ENCODE measurements around the gene RAI1. TPM values are rescaled to one million over a fixed set of nuclear protein-coding genes. Genes with fewer than 3 reads are reported as not detected.

RAI1 gene
- total and polyA plus RNA-seq, 2 of the 13 experiments (the other 11 are each of a cell fraction or from before 2014, with no cell fraction given): 3.4 to 5.2 TPM

DNA sequence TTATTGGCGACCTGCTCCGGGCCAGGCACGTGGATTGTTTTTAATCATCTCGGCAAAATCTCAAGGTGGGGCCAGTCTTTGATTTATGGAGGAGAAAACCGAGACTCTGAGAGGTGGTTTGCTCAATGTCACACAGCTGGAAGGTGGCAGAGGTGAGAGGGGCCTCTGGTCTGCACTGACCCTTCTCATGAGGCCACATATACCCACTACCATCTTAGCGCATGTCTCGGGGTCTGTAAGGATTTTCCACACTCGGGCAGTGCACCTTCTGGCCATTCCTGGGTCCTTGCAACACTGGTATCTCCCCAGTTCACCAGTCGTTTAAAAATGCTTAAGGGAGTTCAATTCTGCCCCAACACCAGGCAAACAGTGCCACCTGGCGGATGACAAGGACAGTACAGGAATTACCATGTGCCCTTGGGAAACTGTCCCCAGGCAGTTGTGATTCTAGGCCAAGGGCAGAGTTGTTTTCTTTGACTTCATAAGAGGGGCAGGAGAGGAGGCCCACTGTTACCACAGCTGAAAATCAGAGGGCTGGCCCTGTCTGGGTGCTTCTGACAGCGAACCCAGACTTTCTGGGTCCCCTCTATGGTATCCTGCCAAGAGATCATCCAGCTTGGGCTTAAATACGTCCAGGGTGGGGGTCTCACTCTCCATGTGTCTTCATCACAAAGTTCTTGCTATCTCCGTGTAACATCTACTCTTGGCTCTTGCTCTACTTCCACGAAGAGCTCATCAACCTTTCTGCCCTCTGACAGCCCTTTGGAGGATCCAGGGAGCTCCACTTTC lies 39.4 kb upstream of the RAI1 start:
- H3K4me2 ChIP-seq (ENCODE audit: low read depth, low read length): 0 out of 2 replicates have a peak overlapping the region, but pooled peaks have one; percentile 9
- no peak overlapping the region for H3K9ac ChIP-seq (ENCODE audit: insufficient read depth, low read depth, low read length)
- POLR2A ChIA-PET: interaction anchor here (0.7 to 2.2 kb wide), 2 partner anchors 28 to 145 kb away, joined by 3 to 11 read pairs; partner anchors contain the start of gene RASD1
- CTCF ChIA-PET (ENCODE audit: low intra/inter-chr PET ratio, low total read pairs): interaction anchor here (1.3 to 3.2 kb wide), 3 partner anchors 145 to 286 kb away, joined by 4 to 45 read pairs (median 7); partner anchors contain the start of gene RASD1
- H3K4me1 ChIP-seq (ENCODE audit: insufficient read depth, low read length): peaks cover 13% of the 10 kb centered on the region
- no TSS peak for BruUV-seq (replicated peaks)
- in situ Hi-C loops (cut with HindIII; ENCODE audit: extremely low pct_ligation_motif_present, low pct_unique_long_range_greater_than_20kb) (loop anchor here (5.0 to 10.0 kb wide), 2 partner anchors 137 to 285 kb away; no protein-coding TSS in a partner anchor), intact Hi-C loops (cut with micrococcal nuclease; ENCODE audit: unreplicated experiment) (loop anchor here (1.0 to 2.0 kb wide), 3 partner anchors 71 to 286 kb away; partner anchors contain the start of gene RASD1)
- no peaks in the 10 kb centered on the region for H3K9me3 ChIP-seq (ENCODE audit: low read length)
- peaks cover 0 to 5% of the 10 kb centered on the region in 2 experiments; a peak in 2 of 5 replicates for H3K27me3 ChIP-seq (ENCODE audit: control insufficient read depth in 1 of 2, insufficient read depth in 2 of 2, low read length in 2 of 2)
- no peaks in the 10 kb centered on the region for H3K79me2 ChIP-seq (ENCODE audit: insufficient read depth, low read length)
- peak; percentile 74 for DNase-seq (ENCODE audit: low spot score)
- no peak overlapping the region for H3K4me3 ChIP-seq (replicated peaks in 1 of 3; ENCODE audit: insufficient read depth in 1 of 3, low read depth in 2 of 3, low read length in 3 of 3)
- ATAC-seq: peak; percentile 88
- no peaks in the 10 kb centered on the region for H3K36me3 ChIP-seq (replicated peaks in 1 of 2; ENCODE audit: control insufficient read depth in 1 of 2, insufficient read depth in 2 of 2, low read length in 2 of 2)
- no peak overlapping the region for H2AFZ ChIP-seq (ENCODE audit: low read length)
- H4K20me1 ChIP-seq (ENCODE audit: insufficient read depth, low read length): no peaks in the 10 kb centered on the region
- no peak overlapping the region for H3K27ac ChIP-seq (ENCODE audit: extremely low read length, insufficient read depth, low read length)
- 13% methylated on average over 12 of the region's 14 CpGs for WGBS (ENCODE audit: low lambda C conversion rate)
- FAIRE-seq: peak; percentile 97
- TF ChIP-seq, protein P1, sequence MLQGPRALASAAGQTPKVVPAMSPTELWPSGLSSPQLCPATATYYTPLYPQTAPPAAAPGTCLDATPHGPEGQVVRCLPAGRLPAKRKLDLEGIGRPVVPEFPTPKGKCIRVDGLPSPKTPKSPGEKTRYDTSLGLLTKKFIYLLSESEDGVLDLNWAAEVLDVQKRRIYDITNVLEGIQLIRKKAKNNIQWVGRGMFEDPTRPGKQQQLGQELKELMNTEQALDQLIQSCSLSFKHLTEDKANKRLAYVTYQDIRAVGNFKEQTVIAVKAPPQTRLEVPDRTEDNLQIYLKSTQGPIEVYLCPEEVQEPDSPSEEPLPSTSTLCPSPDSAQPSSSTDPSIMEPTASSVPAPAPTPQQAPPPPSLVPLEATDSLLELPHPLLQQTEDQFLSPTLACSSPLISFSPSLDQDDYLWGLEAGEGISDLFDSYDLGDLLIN (CRISPR knock-in tag; IDR thresholded peaks at IDR 0.05; ENCODE audit: borderline replicate concordance): no peak
- TF ChIP-seq ZNF121 (CRISPR knock-in tag; IDR thresholded peaks at IDR 0.05): no peak
- TF ChIP-seq THRA (CRISPR knock-in tag; IDR thresholded peaks at IDR 0.05; ENCODE audit: borderline replicate concordance): peak; percentile 15; the same call in 1 of the 2 replicates
- TF ChIP-seq ZNF550 (CRISPR knock-in tag; IDR thresholded peaks at IDR 0.05; ENCODE audit: borderline replicate concordance): no peak
- TF ChIP-seq MIER2 (CRISPR knock-in tag; IDR thresholded peaks at IDR 0.05): no peak
- no peak; the same call in 1 of the 2 replicates for TF ChIP-seq ZBTB33 (CRISPR knock-in tag; IDR thresholded peaks at IDR 0.05)
- peak; percentile 28; the same call in 1 of the 2 replicates for TF ChIP-seq CEBPG (CRISPR knock-in tag; IDR thresholded peaks at IDR 0.05)
- no peak for TF ChIP-seq SMYD3 (CRISPR knock-in tag; IDR thresholded peaks at IDR 0.05)
- no peak for TF ChIP-seq ATRX (CRISPR knock-in tag; IDR thresholded peaks at IDR 0.05; ENCODE audit: borderline replicate concordance)
- TF ChIP-seq STAG1 (CRISPR knock-in tag; IDR thresholded peaks at IDR 0.05): peak; percentile 98
- TF ChIP-seq ZBTB20 (CRISPR knock-in tag; IDR thresholded peaks at IDR 0.05; ENCODE audit: borderline replicate concordance, low read depth): no peak
- TF ChIP-seq, protein P2, sequence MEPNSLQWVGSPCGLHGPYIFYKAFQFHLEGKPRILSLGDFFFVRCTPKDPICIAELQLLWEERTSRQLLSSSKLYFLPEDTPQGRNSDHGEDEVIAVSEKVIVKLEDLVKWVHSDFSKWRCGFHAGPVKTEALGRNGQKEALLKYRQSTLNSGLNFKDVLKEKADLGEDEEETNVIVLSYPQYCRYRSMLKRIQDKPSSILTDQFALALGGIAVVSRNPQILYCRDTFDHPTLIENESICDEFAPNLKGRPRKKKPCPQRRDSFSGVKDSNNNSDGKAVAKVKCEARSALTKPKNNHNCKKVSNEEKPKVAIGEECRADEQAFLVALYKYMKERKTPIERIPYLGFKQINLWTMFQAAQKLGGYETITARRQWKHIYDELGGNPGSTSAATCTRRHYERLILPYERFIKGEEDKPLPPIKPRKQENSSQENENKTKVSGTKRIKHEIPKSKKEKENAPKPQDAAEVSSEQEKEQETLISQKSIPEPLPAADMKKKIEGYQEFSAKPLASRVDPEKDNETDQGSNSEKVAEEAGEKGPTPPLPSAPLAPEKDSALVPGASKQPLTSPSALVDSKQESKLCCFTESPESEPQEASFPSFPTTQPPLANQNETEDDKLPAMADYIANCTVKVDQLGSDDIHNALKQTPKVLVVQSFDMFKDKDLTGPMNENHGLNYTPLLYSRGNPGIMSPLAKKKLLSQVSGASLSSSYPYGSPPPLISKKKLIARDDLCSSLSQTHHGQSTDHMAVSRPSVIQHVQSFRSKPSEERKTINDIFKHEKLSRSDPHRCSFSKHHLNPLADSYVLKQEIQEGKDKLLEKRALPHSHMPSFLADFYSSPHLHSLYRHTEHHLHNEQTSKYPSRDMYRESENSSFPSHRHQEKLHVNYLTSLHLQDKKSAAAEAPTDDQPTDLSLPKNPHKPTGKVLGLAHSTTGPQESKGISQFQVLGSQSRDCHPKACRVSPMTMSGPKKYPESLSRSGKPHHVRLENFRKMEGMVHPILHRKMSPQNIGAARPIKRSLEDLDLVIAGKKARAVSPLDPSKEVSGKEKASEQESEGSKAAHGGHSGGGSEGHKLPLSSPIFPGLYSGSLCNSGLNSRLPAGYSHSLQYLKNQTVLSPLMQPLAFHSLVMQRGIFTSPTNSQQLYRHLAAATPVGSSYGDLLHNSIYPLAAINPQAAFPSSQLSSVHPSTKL (CRISPR knock-in tag; IDR thresholded peaks at IDR 0.05): peak; percentile 35; the same call in 1 of the 2 replicates
- no peak for TF ChIP-seq LCORL (IDR thresholded peaks at IDR 0.05)
- 0 out of 2 replicates have a peak, but pooled peaks have one; percentile 41 for TF ChIP-seq LCORL (CRISPR knock-in tag; IDR thresholded peaks at IDR 0.05)
- no peak for TF ChIP-seq ZNF615 (CRISPR knock-in tag; IDR thresholded peaks at IDR 0.05; ENCODE audit: borderline replicate concordance)

All from HepG2 (cell line).